Loucy (cell line): ENCODE results near the gene VPS13D.

ENCODE experiments used
- H2AFZ ChIP-seq: fragments of 200-600 bp; sonication (generic); 2 replicates; pipeline ENCODE4 v1.6.0; 2016; ENCODE audit warnings: antibody characterized with exemption, mild to moderate bottlenecking, low read length, moderate library complexity
- H3F3A ChIP-seq: fragments of 200-600 bp; 2 replicates; pipeline ENCODE4 v1.6.0; 2016; ENCODE audit warnings: antibody characterized with exemption, low read depth, mild to moderate bottlenecking
- H3K27me3 ChIP-seq: fragments of 200-600 bp; sonication (generic); 2 replicates; pipeline ENCODE4 v1.6.1; 2014; ENCODE audit warnings: low read length, mild to moderate bottlenecking; ENCODE audit not compliant: insufficient read depth, poor library complexity, severe bottlenecking
- H3K36me3 ChIP-seq: fragments of 200-600 bp; sonication (generic); 2 replicates; pipeline ENCODE4 v1.6.1; 2016; ENCODE audit warnings: low read length; ENCODE audit not compliant: insufficient read depth
- H3K4me1 ChIP-seq: fragments of 200-600 bp; sonication (generic); 2 replicates; pipeline ENCODE4 v1.5.1; 2014; ENCODE audit warnings: low read length, mild to moderate bottlenecking; ENCODE audit not compliant: insufficient read depth, poor library complexity, severe bottlenecking
- H3K4me2 ChIP-seq: fragments of 200-600 bp; sonication (generic); 2 replicates; pipeline ENCODE4 v1.6.0; 2014; ENCODE audit warnings: antibody characterized with exemption, low read length, low read depth, mild to moderate bottlenecking; ENCODE audit not compliant: poor library complexity, severe bottlenecking
- H3K4me3 ChIP-seq: fragments of 200-600 bp; sonication (generic); 2 replicates; pipeline ENCODE4 v1.5.1; 2014; ENCODE audit warnings: low read length, mild to moderate bottlenecking, mixed read lengths; ENCODE audit not compliant: poor library complexity, severe bottlenecking
- H3K79me2 ChIP-seq: fragments of 200-600 bp; sonication (generic); 2 replicates; pipeline ENCODE4 v1.6.1; 2014; ENCODE audit warnings: low read length; ENCODE audit not compliant: insufficient read depth
- H3K9ac ChIP-seq: fragments of 200-600 bp; sonication (generic); 2 replicates; pipeline ENCODE4 v1.6.0; 2014; ENCODE audit warnings: mild to moderate bottlenecking, low read depth, low read length, moderate library complexity; ENCODE audit not compliant: poor library complexity, severe bottlenecking
- H3K9me2 ChIP-seq: fragments of 200-600 bp; sonication (generic); replicated peaks from 2 replicates; pipeline ENCODE4 v1.6.1; 2016; ENCODE audit warnings: low read depth, low read length, mixed read lengths
- H3K9me3 ChIP-seq: fragments of 200-600 bp; sonication (generic); 2 replicates; pipeline ENCODE4 v1.6.1; 2014; ENCODE audit warnings: mild to moderate bottlenecking, antibody characterized with exemption, low read length, low read depth; ENCODE audit not compliant: insufficient read depth
- H4K20me1 ChIP-seq: fragments of 200-600 bp; sonication (generic); 2 replicates; pipeline ENCODE4 v1.6.0; 2014; ENCODE audit warnings: antibody characterized with exemption, low read length, mild to moderate bottlenecking; ENCODE audit not compliant: insufficient read depth, poor library complexity, severe bottlenecking
- EZH2phosphoT487 ChIP-seq: fragments of 200-600 bp; IDR thresholded peaks from 2 replicates; pipeline ENCODE4 v1.6.1; 2018; ENCODE audit warnings: antibody characterized with exemption, mild to moderate bottlenecking, moderate library complexity, borderline replicate concordance
- TF ChIP-seq, protein P1 (sequence below): fragments of 200-600 bp; sonication (generic); conservative IDR thresholded peaks from 2 replicates; pipeline ENCODE4 v1.5.1; 2014; ENCODE audit warnings: mild to moderate bottlenecking, antibody characterized with exemption, low read length

Gene VPS13D

GRCh38 chr1:12402842-12403241, 173.0 kb downstream of the VPS13D start:
- Histone ChIP-seq H4K20me1 (no peaks in the 10 kb centered on the region), H3K4me2 (no peak overlapping the region), H3K79me2 (no peaks in the 10 kb centered on the region), H3K4me3 (no peak overlapping the region), H3F3A (no peaks in the 10 kb centered on the region), H2AFZ (no peak overlapping the region), H3K9me3 (no peaks in the 10 kb centered on the region), H3K4me1 (peaks cover 10% of the 10 kb centered on the region), H3K9ac (no peak overlapping the region), H3K36me3 (peaks cover 20% of the 10 kb centered on the region; the same call in 1 of the 2 replicates), H3K27me3 (no peaks in the 10 kb centered on the region), H3K9me2 (no peaks in the 10 kb centered on the region)
- TF ChIP-seq, protein P1, sequence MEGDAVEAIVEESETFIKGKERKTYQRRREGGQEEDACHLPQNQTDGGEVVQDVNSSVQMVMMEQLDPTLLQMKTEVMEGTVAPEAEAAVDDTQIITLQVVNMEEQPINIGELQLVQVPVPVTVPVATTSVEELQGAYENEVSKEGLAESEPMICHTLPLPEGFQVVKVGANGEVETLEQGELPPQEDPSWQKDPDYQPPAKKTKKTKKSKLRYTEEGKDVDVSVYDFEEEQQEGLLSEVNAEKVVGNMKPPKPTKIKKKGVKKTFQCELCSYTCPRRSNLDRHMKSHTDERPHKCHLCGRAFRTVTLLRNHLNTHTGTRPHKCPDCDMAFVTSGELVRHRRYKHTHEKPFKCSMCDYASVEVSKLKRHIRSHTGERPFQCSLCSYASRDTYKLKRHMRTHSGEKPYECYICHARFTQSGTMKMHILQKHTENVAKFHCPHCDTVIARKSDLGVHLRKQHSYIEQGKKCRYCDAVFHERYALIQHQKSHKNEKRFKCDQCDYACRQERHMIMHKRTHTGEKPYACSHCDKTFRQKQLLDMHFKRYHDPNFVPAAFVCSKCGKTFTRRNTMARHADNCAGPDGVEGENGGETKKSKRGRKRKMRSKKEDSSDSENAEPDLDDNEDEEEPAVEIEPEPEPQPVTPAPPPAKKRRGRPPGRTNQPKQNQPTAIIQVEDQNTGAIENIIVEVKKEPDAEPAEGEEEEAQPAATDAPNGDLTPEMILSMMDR = no peak
- no peak for TF ChIP-seq EZH2phosphoT487

DNA sequence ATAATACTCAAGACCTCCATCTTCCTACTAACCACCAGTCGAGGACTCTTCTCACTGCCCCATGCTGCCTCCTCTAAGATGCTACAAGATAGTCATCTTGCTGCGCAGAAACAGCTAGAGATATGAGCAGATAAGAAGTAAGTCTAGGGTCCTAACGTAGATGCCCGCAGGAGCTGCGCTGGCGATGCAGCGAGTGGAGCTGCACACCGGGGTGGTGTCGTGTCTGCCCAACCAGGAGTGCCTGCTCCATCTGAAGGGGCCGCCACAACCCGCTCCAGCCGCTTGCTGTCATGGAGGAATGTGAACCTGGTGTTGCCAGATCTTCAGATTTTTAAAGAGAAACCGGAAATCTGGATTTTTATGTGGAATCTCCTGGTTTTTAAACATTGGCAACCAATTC, 175.1 kb downstream of the VPS13D start:
- H4K20me1 ChIP-seq = no peaks in the 10 kb centered on the region
- no peak overlapping the region for H3K4me2 ChIP-seq
- TF ChIP-seq, protein P1 = no peak
- TF ChIP-seq EZH2phosphoT487 = no peak
- H3K79me2 ChIP-seq = no peaks in the 10 kb centered on the region
- H3K36me3 ChIP-seq = peaks cover 20% of the 10 kb centered on the region; the same call in 1 of the 2 replicates
- no peak overlapping the region for H3K4me3 ChIP-seq
- no peaks in the 10 kb centered on the region for H3K4me1 ChIP-seq
- H3K9me3 ChIP-seq = peaks cover under 1% of the 10 kb centered on the region; the same call in 1 of the 2 replicates
- no peak overlapping the region for H3K9ac ChIP-seq
- no peak overlapping the region for H2AFZ ChIP-seq
- H3F3A ChIP-seq = no peaks in the 10 kb centered on the region
- no peaks in the 10 kb centered on the region for H3K27me3 ChIP-seq
- H3K9me2 ChIP-seq = no peaks in the 10 kb centered on the region

DNA sequence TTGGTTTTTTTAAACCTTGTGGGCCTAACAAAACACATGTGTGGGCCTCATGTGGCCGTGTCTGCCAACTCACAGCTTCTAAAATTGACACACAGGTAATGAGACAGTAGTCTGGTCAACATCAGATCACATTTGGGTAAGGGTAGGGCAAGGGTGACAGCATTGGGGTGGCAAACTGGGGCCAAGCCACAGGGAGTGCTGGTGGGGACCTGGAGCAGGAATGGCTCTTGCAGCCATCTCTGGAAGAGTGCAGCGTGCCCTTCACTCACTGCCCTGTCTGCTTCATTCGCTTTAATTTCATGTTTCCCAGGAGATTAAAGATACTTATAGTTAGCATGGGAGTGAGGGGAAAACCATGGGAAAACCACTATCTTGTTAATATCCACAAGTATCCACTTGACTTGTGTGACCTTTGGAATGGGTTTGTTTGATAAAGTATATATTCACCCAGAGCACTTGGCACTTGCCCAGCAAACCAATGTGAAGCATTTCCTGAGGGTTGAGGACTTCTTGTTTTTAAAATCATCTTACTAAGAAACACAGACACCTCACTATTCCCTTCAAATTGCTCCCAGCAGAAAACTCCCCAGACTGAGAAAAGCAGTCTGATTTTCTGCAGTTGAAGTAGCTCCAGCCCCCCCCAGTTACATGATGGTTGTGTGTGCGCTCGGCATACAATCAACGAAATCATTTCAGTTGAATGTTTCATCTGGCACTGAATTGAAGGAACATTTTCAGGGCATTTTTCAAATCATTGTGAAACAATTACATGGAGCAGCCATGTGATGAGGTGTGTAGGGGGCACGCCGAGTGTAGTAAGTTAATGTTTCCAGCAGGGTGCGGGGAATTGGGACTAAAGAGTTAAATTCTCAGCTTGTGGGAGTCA, 175.7 kb downstream of the VPS13D start:
- Histone ChIP-seq H3K4me1 (no peaks in the 10 kb centered on the region), H3K4me3 (no peak overlapping the region), H3K36me3 (peaks cover 20% of the 10 kb centered on the region; the same call in 1 of the 2 replicates), H3K79me2 (no peaks in the 10 kb centered on the region), H3K27me3 (no peaks in the 10 kb centered on the region), H3K4me2 (no peak overlapping the region), H2AFZ (no peak overlapping the region), H3K9me2 (no peaks in the 10 kb centered on the region), H3K9me3 (peaks cover 5% of the 10 kb centered on the region), H3K9ac (no peak overlapping the region), H3F3A (no peaks in the 10 kb centered on the region), H4K20me1 (no peaks in the 10 kb centered on the region)
- TF ChIP-seq, protein P1 = peak; percentile 44
- no peak for TF ChIP-seq EZH2phosphoT487
